Esophagus muscularis mucosa (tissue), 4 donors: ENCODE data around the gene TRAPPC2L. TPM values are rescaled to one million over a fixed set of nuclear protein-coding genes. Genes with fewer than 3 reads are reported as not detected.

Experiments
- DNase-seq: peaks from one replicate; pipeline ENCODE4 v3.0.0-alpha.2; 2017; ENCODE audit errors: extremely low spot score
- H3K27ac ChIP-seq, 4 donors: fragments of 200-600 bp; sonication (generic); replicated peaks in 1 of 4; 1 replicate in 3 of 4; 2 replicates in 1 of 4; pipeline ENCODE4 v1.5.1; 2016 to 2019; ENCODE audit warnings: mild to moderate bottlenecking in 1 of 4
- H3K27me3 ChIP-seq, 4 donors: fragments of 200-600 bp; sonication (generic); one replicate each; pipeline versions ENCODE4 v1.5.1 to v1.6.0; 2016 to 2019
- H3K36me3 ChIP-seq, 4 donors: fragments of 200-600 bp; sonication (generic); one replicate each; pipeline ENCODE4 v1.5.1; 2016 to 2019
- H3K4me1 ChIP-seq, 4 donors: fragments of 200-600 bp; sonication (generic); one replicate each; pipeline ENCODE4 v1.5.1; 2016 to 2019
- H3K4me3 ChIP-seq, 4 donors: fragments of 200-600 bp; sonication (generic); 1 replicate in 2 of 4; 2 replicates in 2 of 4; pipeline ENCODE4 v1.5.1; 2016 to 2019; ENCODE audit warnings: mild to moderate bottlenecking in 4 of 4, moderate library complexity in 1 of 4
- H3K9me3 ChIP-seq, 4 donors: fragments of 200-600 bp; sonication (generic); 1 replicate in 3 of 4; 2 replicates in 1 of 4; pipeline ENCODE4 v1.5.1; 2016 to 2019
- CTCF ChIP-seq, 3 experiments: fragments of 200-600 bp in 2 of 3; fragments of 450-650 bp in 1 of 3; sonication (generic) in 2 of 3; IDR thresholded peaks; one replicate each; pipeline ENCODE4 v1.5.1; 2017 to 2019; ENCODE audit warnings: antibody characterized with exemption in 3 of 3, mild to moderate bottlenecking in 2 of 3, moderate library complexity in 1 of 3
- EP300 ChIP-seq: sonication (generic); formaldehyde crosslinking; IDR thresholded peaks from one replicate; pipeline ENCODE4 v1.6.1; 2017; ENCODE audit warnings: antibody characterized with exemption
- POLR2A ChIP-seq: fragments of 450-650 bp; IDR thresholded peaks from one replicate; pipeline ENCODE4 v1.6.1; 2017; ENCODE audit warnings: antibody characterized with exemption, moderate library complexity, mild to moderate bottlenecking, low read depth
- POLR2AphosphoS5 ChIP-seq, 2 donors: sonication (generic); formaldehyde crosslinking; IDR thresholded peaks; one replicate each; pipeline ENCODE4 v1.6.1; 2017; ENCODE audit warnings: antibody characterized with exemption in 2 of 2
- WGBS: methylation state at CpG from one replicate; pipeline ENCODE4 v1.1.5; 2018; 5-methylcytosine and 5-hydroxymethylcytosine counted together
- intact Hi-C: fragments of 100-400 bp; cut with DNase I; formaldehyde crosslinking; loops from one replicate; pipeline ENCODE4 v1.15.1; 2023
- total RNA-seq, 4 donors: library from RNA; depleted of rRNA; stranded (reverse); fragments of >200 nt; gene quantifications; one replicate each; pipeline versions ENCODE4 v1.1.0 to v1.2.1, GENCODE V29; 2016

The TRAPPC2L gene
- total RNA-seq, 4 donors from 2014 or later: 22.9 to 35.8 (median 29.6) TPM

- 85% methylated on average over 7 of the region's 13 CpGs for WGBS
- Histone ChIP-seq H3K9me3 (no peaks in the 10 kb centered on the region), H3K27me3 (no peaks in the 10 kb centered on the region), H3K4me1 (peaks cover 23 to 49% (median 43%) of the 10 kb centered on the region in 4 donors), H3K36me3 (peaks cover 8 to 44% (median 30%) of the 10 kb centered on the region in 4 donors), H3K27ac (peak overlapping the region; percentile 79 to 88 (median 82)), H3K4me3 (peak overlapping the region; percentile 81 to 99 (median 87))
- DNase-seq: no peak
- intact Hi-C loops: loop anchor here (2.0 to 5.0 kb wide), 2 partner anchors 43 to 108 kb away; no protein-coding TSS in a partner anchor
- no peak for TF ChIP-seq EP300
- TF ChIP-seq CTCF (IDR thresholded peaks at IDR 0.05): no peak
- no peak for TF ChIP-seq POLR2A
Measured at GRCh38 chr16:88855736-88856121, 1.2 kb upstream of the TRAPPC2L start.

GRCh38 chr16:88856122-88856827 is 652 bp upstream of the TRAPPC2L start:
- 22% methylated on average over 31 of the region's 53 CpGs for WGBS
- no peaks in the 10 kb centered on the region for H3K9me3 ChIP-seq
- H3K27me3 ChIP-seq: no peaks in the 10 kb centered on the region
- H3K27ac ChIP-seq: peak overlapping the region; percentile 79 to 88 (median 82)
- peaks cover 13 to 47% (median 32%) of the 10 kb centered on the region in 4 donors for H3K36me3 ChIP-seq
- peak overlapping the region; percentile 81 to 99 (median 87) for H3K4me3 ChIP-seq
- intact Hi-C loops: loop anchor here (2.0 to 5.0 kb wide), 2 partner anchors 43 to 109 kb away; no protein-coding TSS in a partner anchor
- H3K4me1 ChIP-seq: peaks cover 23 to 49% (median 43%) of the 10 kb centered on the region in 4 donors
- DNase-seq: no peak
- no peak for TF ChIP-seq POLR2AphosphoS5 (IDR thresholded peaks at IDR 0.05)

GRCh38 chr16:88857728-88858339 is 907 bp downstream of the TRAPPC2L start:
- peak overlapping the region; percentile 79 to 88 (median 82) for H3K27ac ChIP-seq

GRCh38 chr16:88859381-88860091 is 2.6 kb downstream of the TRAPPC2L start:
- Histone ChIP-seq H3K9me3 (no peaks in the 10 kb centered on the region), H3K27me3 (no peaks in the 10 kb centered on the region), H3K4me1 (peaks cover 23 to 37% (median 32%) of the 10 kb centered on the region in 4 donors), H3K36me3 (peaks cover 22 to 53% (median 46%) of the 10 kb centered on the region in 4 donors), H3K4me3 (no peak overlapping the region), H3K27ac (no peak overlapping the region)
- WGBS: 86% methylated on average over 19 of the region's 20 CpGs
- no peak for DNase-seq
- intact Hi-C loops: loop anchor here (5.0 kb wide), 1 partner anchor 112 kb away; no protein-coding TSS in a partner anchor
- no peak for TF ChIP-seq CTCF (IDR thresholded peaks at IDR 0.05)
- no peak for TF ChIP-seq POLR2A
- TF ChIP-seq POLR2AphosphoS5 (IDR thresholded peaks at IDR 0.05): no peak
- TF ChIP-seq EP300: no peak

More at GRCh38 chr16:88857728-88858339, 907 bp downstream of the TRAPPC2L start:
- H3K4me3 ChIP-seq: peak overlapping the region; percentile 81 to 99 (median 87)
- peaks cover 22 to 55% (median 44%) of the 10 kb centered on the region in 4 donors for H3K36me3 ChIP-seq
- H3K9me3 ChIP-seq: no peaks in the 10 kb centered on the region
- WGBS: 36% methylated on average over 6 of the region's 12 CpGs
- no peak for DNase-seq
- intact Hi-C loops: loop anchor here (2.0 to 5.0 kb wide), 2 partner anchors 45 to 111 kb away; no protein-coding TSS in a partner anchor
- H3K27me3 ChIP-seq: no peaks in the 10 kb centered on the region
- TF ChIP-seq POLR2A: no peak
- peak in 1 of 2 donors; percentile 47 for TF ChIP-seq POLR2AphosphoS5 (IDR thresholded peaks at IDR 0.05)
- peak; percentile 54 to 66 (median 65) for TF ChIP-seq CTCF (IDR thresholded peaks at IDR 0.05)
- no peak for TF ChIP-seq EP300
- peaks cover 23 to 49% (median 43%) of the 10 kb centered on the region in 4 donors for H3K4me1 ChIP-seq
